ENCODE data around the gene TRIM31. TPM values are rescaled to one million over a fixed set of nuclear protein-coding genes. Genes with fewer than 3 reads are reported as not detected.

TRIM31 gene
- polyA plus RNA-seq, 1 of the 3 experiments (the other 2 are of a cell fraction): not detected

- H3K4me1 ChIP-seq (ENCODE audit: control insufficient read depth in 1 of 2, insufficient read depth in 2 of 2, low read depth in 1 of 2, low read length in 1 of 2): no peaks in the 10 kb centered on the region; a peak in 1 of 4 replicates
- CTCF ChIA-PET: interaction anchor here (0.9 to 6.4 kb wide), 5 partner anchors 18 to 48 kb away, joined by 3 to 38 read pairs (median 5); no protein-coding TSS in a partner anchor
- no peak for TF ChIP-seq YY1 (IDR thresholded peaks at IDR 0.05; ENCODE audit: low read depth)
- TF ChIP-seq IRF3 (IDR thresholded peaks at IDR 0.05; ENCODE audit: low read depth, low read length): no peak
- no peak for TF ChIP-seq RFX5 (IDR thresholded peaks at IDR 0.05; ENCODE audit: low read length)
- no peak for TF ChIP-seq POLR2AphosphoS5 (IDR thresholded peaks at IDR 0.05; ENCODE audit: low read depth, low read length)
- no peak for TF ChIP-seq TEAD4 (IDR thresholded peaks at IDR 0.05; ENCODE audit: borderline replicate concordance, insufficient read depth)
- TF ChIP-seq USF2 (IDR thresholded peaks at IDR 0.05; ENCODE audit: borderline replicate concordance, low read depth, low read length): no peak
- TF ChIP-seq NRF1 (IDR thresholded peaks at IDR 0.05; ENCODE audit: low read depth, low read length): no peak
- no peak for TF ChIP-seq TCF12 (IDR thresholded peaks at IDR 0.05)
- no peak for TF ChIP-seq JUND (IDR thresholded peaks at IDR 0.05)
- no peak for TF ChIP-seq GATA2 (CRISPR knock-in tag; IDR thresholded peaks at IDR 0.05)
- TF ChIP-seq CTCF (IDR thresholded peaks at IDR 0.05): no peak
- TF ChIP-seq ZBTB33 (IDR thresholded peaks at IDR 0.05; ENCODE audit: borderline replicate concordance, low read depth): no peak
- H2AFZ ChIP-seq (ENCODE audit: low read depth): no peak overlapping the region
- H3K27ac ChIP-seq (ENCODE audit: low read depth in 2 of 2, low read length in 1 of 2): no peak overlapping the region
- no peaks in the 10 kb centered on the region for H4K20me1 ChIP-seq (ENCODE audit: insufficient read depth)
- H3K9ac ChIP-seq: no peak overlapping the region
- H3K79me2 ChIP-seq (ENCODE audit: insufficient read depth): no peaks in the 10 kb centered on the region
- WGBS (ENCODE audit: low lambda C conversion rate): 34% methylated on average over 8 of the region's 10 CpGs
- H3K4me3 ChIP-seq (ENCODE audit: low read depth in 2 of 2, low read length in 1 of 2): no peak overlapping the region
- H3K36me3 ChIP-seq (replicated peaks in 1 of 2; ENCODE audit: control insufficient read depth in 1 of 2, insufficient read depth in 2 of 2, low read length in 1 of 2): no peaks in the 10 kb centered on the region
- no peaks in the 10 kb centered on the region for H3K9me2 ChIP-seq
- no peaks in the 10 kb centered on the region for H3K9me3 ChIP-seq
- POLR2A ChIA-PET: no interaction called here
- no peak for DNase-seq
- H3F3A ChIP-seq (replicated peaks; ENCODE audit: insufficient read depth): no peaks in the 10 kb centered on the region
- H3K4me2 ChIP-seq: no peak overlapping the region
- H3K27me3 ChIP-seq (ENCODE audit: insufficient read depth): peaks cover 16% of the 10 kb centered on the region; the same call in 1 of the 2 replicates
Measured at GRCh38 chr6:30150671-30151395, 37.9 kb upstream of the TRIM31 start.
